Measurements from ENCODE around the gene SGK2.
"Not testable (repeated sequence)": the region's sequence is repeated elsewhere in the genome, so short reads cannot be mapped to it uniquely, and the experiment has no call there.

Gene SGK2

GRCh38 chr20:43590392-43591303, 31.8 kb downstream of the SGK2 start, which contains the start of gene IFT52:
Gene IFT52, plus strand, starts transcription at chr20:43590937. Its CDS starts 3,762 bp downstream, at chr20:43594699.
- peak; percentile 44 to 95 (median 89) for DNase-seq

- DNase-seq, result not testable (repeated sequence)
Observed at GRCh38 chr20:43601960-43602359, 43.1 kb downstream of the SGK2 start.

- no peak for DNase-seq
Observed at GRCh38 chr20:43603124-43603523, 44.3 kb downstream of the SGK2 start.

- no peak for DNase-seq
Observed at GRCh38 chr20:43605715-43606114, 46.9 kb downstream of the SGK2 start.

GRCh38 chr20:43607278-43607677, 48.5 kb downstream of the SGK2 start:
- DNase-seq, result not testable (repeated sequence)

- DNase-seq, result no peak
Observed at GRCh38 chr20:43631598-43631997, 72.8 kb downstream of the SGK2 start.

All from anterior cingulate cortex (tissue), 58 donors.